ENCODE data around the gene OR51B5.

DNA sequence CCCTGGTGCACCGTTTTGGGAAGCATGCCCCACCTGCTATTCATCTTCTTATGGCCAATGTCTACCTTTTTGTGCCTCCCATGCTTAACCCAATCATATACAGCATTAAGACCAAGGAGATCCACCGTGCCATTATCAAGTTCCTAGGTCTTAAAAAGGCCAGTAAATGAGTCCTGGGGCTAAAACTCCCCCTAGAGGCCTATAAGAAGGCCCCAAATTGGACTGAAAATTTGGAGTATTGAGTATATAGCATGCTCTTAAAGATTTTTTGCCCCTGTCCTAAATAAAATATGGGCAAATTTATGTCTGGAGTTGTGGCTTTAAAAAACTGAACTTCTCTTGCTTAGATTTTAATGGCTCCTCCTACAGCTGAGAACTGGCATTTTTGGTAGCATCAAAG, 46.9 kb upstream of the OR51B5 start:
- TF ChIP-seq GATA2 (IDR thresholded peaks at IDR 0.05; ENCODE audit: low read depth, low read length) = no peak
- no peak for TF ChIP-seq GATA3 (IDR thresholded peaks at IDR 0.05; ENCODE audit: low read depth, low read length)
